Activated CD8-positive, alpha-beta memory T cell treated with anti-CD3 and anti-CD28 coated beads, Interleukin-2, amount 50 U/mL, for 24 hours (primary cell): Measurements from ENCODE around the gene CEACAM4.
"Not testable (repeated sequence)": the region's sequence is repeated elsewhere in the genome, so short reads cannot be mapped to it uniquely, and the experiment has no call there.

Experiments
- DNase-seq: peaks from one replicate; pipeline ENCODE4 v3.0.0-alpha.2; 2020; ENCODE audit errors: extremely low read depth

Gene CEACAM4

GRCh38 chr19:41626877-41627276, at the start of gene CEACAM4:
Gene CEACAM4, minus strand, starts transcription at chr19:41627074. Its CDS starts 111 bp downstream, at chr19:41626963.
- DNase-seq: no peak

DNA sequence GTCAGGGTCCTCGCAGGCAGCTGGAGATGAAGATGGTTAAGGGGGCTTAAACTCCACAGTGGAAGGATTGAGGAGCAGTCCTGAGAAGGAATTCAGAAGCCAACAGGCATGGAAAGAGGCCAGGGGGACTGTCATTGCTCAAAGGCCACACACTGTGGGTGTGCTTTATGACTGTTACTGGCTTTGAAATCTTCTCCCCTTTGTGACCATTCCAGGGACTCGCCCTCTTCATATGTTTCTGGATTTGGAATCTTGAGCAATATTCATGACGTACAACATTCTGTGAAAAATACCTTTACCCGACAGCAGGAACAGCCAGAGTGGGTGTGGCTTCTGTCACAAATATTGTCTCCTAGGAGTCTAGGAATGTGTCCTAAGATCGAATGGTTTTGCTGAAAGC, 44.6 kb upstream of the CEACAM4 start:
- no peak for DNase-seq

DNA sequence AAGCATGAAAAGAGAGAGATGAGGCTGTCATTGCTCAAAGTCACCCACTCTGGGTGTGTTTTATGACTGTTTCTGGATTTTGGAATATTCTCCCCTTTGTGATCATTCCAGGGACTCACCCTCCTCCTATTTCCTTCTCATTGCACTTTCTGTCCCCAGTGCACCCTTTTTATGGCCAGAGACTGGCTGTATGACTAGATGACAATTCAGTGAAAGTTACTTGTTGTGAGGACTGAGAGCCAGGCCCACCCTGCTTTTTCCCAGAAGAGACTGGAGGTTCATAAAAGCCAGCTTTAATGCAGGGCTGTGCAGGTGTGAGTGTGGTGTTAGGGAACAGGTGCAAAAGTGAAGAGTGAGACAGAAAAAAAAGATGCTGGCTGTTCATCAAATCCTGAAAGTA, 43.9 kb upstream of the CEACAM4 start:
- DNase-seq: no peak

DNA sequence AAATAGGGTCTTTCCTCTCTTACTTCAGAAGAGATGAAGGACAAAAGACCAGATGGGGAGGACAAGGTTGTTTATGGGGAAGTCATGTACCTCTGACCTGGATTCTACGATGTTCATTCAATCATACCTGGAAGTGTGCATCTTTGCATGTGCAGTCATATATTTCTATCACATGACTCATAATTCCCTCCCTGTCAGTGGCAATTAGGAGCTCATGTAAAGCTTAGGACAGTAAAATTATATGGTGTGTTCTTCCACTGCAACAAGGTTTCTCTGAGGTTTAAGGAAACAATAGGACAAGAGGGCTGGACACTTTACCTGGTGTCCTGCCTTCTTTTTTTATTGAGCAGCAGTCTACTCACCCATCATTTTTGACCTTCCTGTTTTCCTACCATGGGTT, 41.4 kb upstream of the CEACAM4 start:
- no peak for DNase-seq

- no peak for DNase-seq
Observed at GRCh38 chr19:41666075-41666474, 39.2 kb upstream of the CEACAM4 start.

DNA sequence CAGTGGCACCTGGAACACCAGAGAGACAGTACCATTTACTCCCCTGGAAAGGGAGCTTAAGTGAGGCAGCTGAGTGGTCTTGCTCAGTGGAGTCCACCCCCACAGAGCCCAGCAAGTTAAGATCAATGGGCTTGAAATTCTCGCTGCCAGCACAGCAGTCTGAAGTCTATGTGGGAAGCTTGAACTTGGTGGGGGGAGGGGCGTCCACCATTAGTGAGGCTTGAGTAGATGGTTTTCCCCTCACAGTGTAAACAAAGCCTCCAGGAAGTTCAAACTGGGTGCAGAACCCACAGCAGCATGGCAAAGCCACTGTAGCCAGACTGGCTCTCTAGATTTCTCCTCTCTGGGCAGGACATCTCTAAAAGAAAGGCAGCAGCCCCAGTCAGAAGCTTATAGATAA, 30.3 kb upstream of the CEACAM4 start:
- no peak for DNase-seq

DNA sequence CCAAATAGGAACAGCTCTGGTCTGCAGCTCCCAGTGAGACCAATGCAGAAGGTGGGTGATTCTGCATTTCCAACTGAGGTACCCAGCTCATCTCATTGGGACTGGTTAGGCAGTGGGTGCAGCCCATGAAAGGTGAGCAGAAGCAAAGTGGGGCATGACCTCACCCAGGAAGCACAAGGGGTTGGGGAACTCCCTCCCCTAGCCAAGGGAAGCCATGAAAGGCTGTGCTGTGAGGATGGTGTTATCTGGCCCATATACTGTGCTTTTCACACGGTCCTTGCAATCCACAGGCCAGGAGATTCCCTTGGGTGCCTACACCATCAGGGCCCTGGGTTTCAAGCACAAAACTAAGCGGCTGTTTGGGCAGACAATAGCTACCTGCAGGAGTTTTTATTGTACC, 29.9 kb upstream of the CEACAM4 start:
- DNase-seq: not testable (repeated sequence)

DNA sequence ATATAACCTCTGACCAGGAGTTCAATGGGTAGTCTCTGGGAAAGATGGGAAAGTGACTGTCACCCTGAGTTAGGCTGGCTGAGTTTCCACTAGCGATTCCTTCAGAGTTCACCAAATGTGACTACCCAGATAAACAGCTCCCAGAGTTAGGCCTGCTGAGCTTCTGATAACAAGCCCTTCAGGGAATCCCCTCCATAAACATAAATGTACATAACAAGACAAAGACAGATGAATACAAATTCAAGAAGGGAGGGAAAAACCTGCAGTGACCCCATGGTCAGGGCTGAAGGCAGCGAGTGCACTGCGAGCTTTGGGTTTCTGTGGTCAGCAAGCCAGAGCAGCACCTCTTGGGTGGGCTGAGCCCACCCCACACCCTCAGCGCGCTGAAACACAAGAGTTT, 25.4 kb upstream of the CEACAM4 start:
- no peak for DNase-seq

DNA sequence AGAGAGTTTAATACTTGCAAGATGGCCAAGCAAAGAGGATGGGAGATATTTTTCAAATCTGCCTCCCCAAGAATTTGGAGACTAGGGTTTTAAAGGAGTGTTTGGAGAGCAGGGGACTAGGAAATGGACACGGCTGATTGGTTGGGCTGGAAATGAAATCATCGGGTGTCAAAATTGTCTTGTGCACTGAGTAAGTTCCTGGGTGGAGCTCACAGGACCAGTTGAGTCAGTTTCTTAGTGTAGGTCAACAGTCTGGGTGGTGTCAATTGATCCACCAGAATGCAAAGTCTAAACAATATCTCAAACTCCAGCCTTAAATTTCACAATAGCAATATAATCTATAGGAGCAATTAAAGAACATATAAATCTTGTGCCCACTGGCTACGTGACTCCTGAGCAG, 23.0 kb upstream of the CEACAM4 start:
- no peak for DNase-seq

DNA sequence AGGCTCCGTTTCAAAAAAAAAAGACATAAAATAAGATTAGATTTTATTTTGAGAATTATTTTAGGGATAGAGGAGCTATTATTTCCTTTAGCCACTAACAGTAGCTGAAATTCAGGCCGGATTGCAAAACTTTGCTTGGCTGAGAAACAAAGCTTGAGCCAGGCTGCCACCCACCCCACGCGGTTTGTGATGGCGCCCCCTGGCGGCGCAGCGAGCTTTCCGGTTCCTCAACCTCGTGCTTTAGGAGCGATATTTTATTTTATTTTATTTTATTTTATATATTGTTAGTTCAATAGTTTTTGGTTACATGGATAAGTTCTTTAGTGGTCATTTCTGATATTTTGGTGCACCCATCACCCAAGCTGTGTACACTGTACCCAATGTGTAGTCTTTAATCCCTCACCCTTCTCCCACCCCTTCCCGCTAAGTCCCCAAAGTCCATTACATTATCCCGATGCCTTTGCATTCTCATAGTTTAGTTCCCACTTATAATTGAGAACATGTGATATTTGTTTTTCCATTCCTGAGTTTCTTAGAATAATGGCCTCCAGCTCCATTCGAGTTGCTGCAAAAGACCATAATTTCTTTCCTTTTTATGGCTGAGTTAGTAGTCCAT, 19.8 kb upstream of the CEACAM4 start:
- DNase-seq: peak; percentile 15

GRCh38 chr19:41641879-41642485, 15.1 kb upstream of the CEACAM4 start:
- DNase-seq: peak; percentile 39

GRCh38 chr19:41638641-41639081, 11.8 kb upstream of the CEACAM4 start:
- DNase-seq: no peak

DNA sequence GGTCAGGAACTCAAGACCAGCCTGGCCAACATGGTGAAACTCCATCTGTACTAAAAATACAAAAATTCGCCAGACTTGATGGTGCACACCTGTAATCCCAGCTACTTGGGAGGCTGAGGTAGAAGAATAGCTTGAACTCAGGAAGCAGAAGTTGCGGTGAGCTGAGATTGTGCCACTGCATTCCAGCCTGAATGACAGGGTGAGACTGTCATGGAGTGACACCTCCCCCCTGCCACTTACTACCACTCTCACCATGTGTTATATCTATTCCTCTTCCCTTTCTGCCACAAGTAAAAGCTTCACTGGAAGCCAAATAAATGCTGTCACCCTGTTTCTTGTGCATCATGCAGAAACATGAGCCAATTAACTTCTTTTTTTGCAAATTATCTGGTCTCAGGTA, 10.6 kb upstream of the CEACAM4 start:
- DNase-seq: no peak

DNA sequence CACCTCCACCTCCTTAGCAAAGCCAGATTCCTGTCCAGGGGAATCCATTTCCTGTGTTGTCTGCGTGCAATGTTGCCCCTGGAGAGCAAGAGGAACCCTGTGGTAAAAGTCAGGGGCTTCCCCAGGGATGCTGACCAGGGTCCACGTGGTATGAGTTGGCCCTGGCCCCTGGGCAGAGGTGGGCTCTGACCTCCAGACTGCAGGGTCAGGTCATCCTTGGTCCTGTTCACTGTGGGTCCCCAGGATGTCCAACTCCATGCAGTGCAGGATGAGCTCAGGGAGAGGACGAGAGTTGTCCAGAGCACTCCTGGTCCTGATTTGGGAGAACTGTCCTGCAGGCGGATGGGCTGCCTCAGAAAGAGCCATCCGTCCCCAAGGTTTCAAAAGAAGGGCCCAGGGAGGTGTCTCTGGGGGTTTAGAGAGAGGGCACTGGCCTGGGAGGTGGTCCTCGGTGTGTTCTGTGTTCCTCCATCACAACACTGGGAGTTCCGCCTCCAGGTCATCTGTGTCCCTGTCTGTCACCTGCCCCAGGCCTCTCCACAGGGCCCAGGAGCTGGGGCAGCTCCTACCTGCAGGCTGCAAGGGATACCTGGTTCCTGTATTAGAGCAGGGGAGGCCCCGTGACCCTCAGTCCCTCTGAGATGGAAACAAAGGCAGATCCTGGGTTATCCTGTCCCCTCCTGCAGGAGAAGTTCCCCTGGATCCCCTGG, 1.2 kb upstream of the CEACAM4 start:
- DNase-seq: no peak

GRCh38 chr19:41626278-41626677, 596 bp downstream of the CEACAM4 start:
- no peak for DNase-seq

GRCh38 chr19:41624937-41625336, 1.9 kb downstream of the CEACAM4 start:
- DNase-seq: no peak

- no peak for DNase-seq
Observed at GRCh38 chr19:41624515-41624914, 2.4 kb downstream of the CEACAM4 start.

DNA sequence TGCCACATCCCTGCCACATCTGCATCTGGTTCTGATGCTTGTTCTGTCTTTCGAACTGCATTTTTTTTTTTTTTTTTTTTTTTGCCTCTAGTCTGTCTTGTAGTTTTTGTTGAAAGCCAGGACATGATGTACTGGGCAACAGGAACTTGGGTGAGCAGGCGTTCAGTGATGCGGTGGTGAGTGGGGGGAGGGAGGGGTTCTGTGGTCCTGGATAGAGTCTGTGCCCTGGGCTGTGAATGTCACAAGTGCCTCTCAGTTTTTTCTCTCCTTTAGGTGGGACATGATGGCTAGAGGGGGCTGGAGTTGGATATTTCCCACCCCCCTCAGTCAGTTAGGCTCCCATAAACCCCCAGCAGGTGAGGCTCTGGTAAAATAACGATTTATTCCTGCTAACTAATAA, 3.5 kb downstream of the CEACAM4 start:
- no peak for DNase-seq

DNA sequence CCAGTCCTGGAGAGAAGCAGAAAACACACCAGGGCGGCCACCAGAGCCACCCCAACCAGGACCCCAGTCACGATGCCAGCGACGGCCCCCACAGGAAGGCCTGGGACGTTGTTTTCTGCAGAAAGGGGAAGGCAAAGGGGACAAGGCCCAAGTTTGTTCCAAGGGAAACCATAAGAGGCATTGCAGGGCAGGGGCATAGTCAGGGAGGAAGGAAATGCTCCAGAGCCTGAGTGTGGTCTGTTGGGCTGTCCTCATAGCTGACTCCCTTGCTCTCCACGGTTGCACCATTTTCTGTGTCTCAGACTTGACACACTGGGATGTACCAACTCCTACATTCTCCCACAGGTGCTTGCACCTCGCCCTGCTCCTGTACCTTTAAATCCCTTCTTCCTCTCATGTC, 5.2 kb downstream of the CEACAM4 start:
- no peak for DNase-seq

DNA sequence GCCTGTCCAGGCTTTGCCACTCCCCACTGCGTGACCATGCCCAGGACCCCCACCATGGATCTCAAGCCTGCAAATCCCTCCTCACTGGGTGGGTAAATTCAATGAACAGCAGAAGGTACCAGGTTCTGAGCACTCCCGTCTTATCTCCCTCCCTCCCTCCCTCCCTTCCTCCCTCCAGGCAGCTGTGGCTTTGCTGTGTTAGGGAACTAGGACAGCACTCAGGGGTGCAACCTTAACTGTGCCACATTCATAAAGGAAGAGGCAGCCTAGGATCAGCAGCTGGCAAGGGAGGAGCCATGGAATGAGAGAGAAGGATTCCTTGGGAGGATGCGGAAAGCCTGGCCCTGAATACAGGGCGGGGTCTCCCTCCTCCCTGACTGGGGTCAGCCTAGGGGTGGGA, 5.6 kb downstream of the CEACAM4 start:
- DNase-seq: no peak

DNA sequence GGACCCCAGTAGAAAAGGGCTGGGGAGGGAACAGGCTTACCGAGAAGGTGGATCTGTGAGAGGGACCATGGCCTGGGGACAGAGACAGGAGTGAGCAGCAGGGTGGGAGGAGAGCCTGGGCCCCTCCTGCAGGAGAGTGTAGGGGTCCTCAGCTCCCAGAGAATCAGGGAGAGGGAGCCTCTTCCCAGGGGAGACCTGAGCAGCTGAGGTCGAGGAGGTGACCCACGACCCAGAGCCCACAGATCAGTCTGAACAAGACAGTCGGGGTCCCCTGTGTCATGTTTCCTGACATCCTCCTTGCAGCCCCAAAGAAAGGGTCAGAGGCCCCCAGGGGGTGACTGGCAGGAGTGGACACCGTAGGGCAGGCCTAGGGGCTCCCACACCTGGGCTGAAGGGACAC, 6.7 kb downstream of the CEACAM4 start:
- DNase-seq: no peak

DNA sequence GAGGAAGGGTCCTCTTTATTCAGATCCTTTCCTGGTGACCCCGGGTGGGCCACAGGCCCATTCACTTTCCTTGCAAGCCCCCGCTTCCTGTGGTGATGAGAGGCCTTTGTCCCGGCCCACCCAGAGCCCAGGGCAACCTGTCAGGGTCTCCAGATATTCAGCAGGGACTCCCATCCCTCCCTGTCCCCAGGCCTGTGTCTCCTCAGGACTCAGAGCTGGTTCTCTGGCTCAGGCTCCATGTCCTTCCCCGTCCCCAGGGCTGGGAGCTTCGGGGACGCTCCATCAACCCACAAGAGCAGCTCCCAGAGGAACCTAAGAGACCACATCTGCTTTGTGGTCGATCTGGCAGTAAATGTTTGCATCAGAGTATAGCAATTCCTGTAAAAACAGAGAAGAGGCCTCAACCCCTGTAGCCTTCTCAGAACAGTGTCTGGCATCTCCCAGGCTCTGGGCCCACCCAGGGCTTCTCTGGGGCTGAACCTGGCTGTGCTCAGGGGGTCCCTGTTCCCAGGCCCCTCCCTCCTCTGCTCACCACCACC, 7.8 kb downstream of the CEACAM4 start:
- no peak for DNase-seq
